Measurements from ENCODE around the gene AFG1L.

- no peak for TF ChIP-seq CTCF (IDR thresholded peaks at IDR 0.05)
- no peak for TF ChIP-seq POLR2A (IDR thresholded peaks at IDR 0.05)
These were observed 170.2 kb downstream of the AFG1L start for GRCh38 chr6:108465098-108465495.

Measured in heart left ventricle (tissue), 13 donors.